ENCODE measurements around the gene GCH1. TPM values are rescaled to one million over a fixed set of nuclear protein-coding genes. Genes with fewer than 3 reads are reported as not detected.
A peak's percentile ranks its signal among the peaks of the same experiment; 100 is the strongest.

The GCH1 gene
- total RNA-seq, 1 experiment from 2014 or later = 9.2 TPM

DNA sequence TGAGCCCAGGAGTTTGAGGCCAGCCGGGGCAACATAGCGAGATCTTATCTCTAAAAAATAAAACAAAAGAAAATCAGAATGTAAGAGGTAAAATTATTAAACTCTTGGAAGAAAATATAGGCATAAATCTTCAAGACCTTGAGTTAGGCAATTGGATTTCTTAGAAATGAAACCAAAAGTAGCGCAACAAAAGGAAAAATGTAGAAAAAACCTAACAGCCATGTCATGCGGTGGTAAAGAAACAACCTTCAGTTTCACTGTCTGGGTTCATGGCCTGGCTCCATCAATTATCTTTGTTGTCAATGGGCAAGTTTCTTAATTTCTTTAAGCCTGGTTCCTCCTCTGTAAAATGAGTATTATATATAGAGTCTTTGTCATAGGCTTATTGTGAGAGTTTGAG is 5.6 kb upstream of the GCH1 start:
- POLR2A ChIA-PET = no interaction called here
- Mint-ChIP-seq H3K27me3 (ENCODE audit: low read depth) (peaks cover 10% of the 10 kb centered on the region), H3K9me3 (no peaks in the 10 kb centered on the region), H3K27ac (no peak overlapping the region), H3K4me1 (peaks cover 7% of the 10 kb centered on the region), H3K4me3 (no peak overlapping the region), H3K36me3 (no peaks in the 10 kb centered on the region)
- no peak for ATAC-seq
- no peak for DNase-seq (ENCODE audit: low spot score)
- TF ChIP-seq ZNF671 (CRISPR knock-in tag; IDR thresholded peaks at IDR 0.05) (no peak), FOXK1 (CRISPR knock-in tag; IDR thresholded peaks at IDR 0.05) (no peak), GRHL2 (CRISPR knock-in tag; IDR thresholded peaks at IDR 0.05; ENCODE audit: insufficient replicate concordance, severe bottlenecking) (no peak), E2F5 (CRISPR knock-in tag; IDR thresholded peaks at IDR 0.05) (no peak), ZNF416 (CRISPR knock-in tag; IDR thresholded peaks at IDR 0.05) (no peak), HMGA2 (CRISPR knock-in tag; IDR thresholded peaks at IDR 0.05) (no peak), CTCF (IDR thresholded peaks at IDR 0.05) (no peak), PRRX2 (CRISPR knock-in tag; IDR thresholded peaks at IDR 0.05) (no peak), NR2C2 (CRISPR knock-in tag; IDR thresholded peaks at IDR 0.05) (no peak)
- TF ChIP-seq, protein P1, sequence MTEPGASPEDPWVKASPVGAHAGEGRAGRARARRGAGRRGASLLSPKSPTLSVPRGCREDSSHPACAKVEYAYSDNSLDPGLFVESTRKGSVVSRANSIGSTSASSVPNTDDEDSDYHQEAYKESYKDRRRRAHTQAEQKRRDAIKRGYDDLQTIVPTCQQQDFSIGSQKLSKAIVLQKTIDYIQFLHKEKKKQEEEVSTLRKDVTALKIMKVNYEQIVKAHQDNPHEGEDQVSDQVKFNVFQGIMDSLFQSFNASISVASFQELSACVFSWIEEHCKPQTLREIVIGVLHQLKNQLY (CRISPR knock-in tag; IDR thresholded peaks at IDR 0.05) = no peak
- CTCF ChIA-PET = no interaction called here

- ATAC-seq (no peak), DNase-seq (ENCODE audit: low spot score) (no peak)
- H3K27me3 Mint-ChIP-seq (ENCODE audit: low read depth) = peaks cover 24% of the 10 kb centered on the region
- ChIA-PET CTCF (no interaction called here), POLR2A (no interaction called here)
- peaks cover 10% of the 10 kb centered on the region for H3K4me1 Mint-ChIP-seq
- H3K36me3 Mint-ChIP-seq = no peaks in the 10 kb centered on the region
- no peaks in the 10 kb centered on the region for H3K9me3 Mint-ChIP-seq
- TF ChIP-seq ESRRA (CRISPR knock-in tag; IDR thresholded peaks at IDR 0.05; ENCODE audit: borderline replicate concordance) = no peak
- no peak for TF ChIP-seq JUN (CRISPR knock-in tag; IDR thresholded peaks at IDR 0.05)
- TF ChIP-seq ELF4 (CRISPR knock-in tag; IDR thresholded peaks at IDR 0.05; ENCODE audit: low read depth) = no peak
- TF ChIP-seq RORB (CRISPR knock-in tag; IDR thresholded peaks at IDR 0.05) = no peak
- TF ChIP-seq FOXK1 (CRISPR knock-in tag; IDR thresholded peaks at IDR 0.05) = no peak
- TF ChIP-seq, protein P2, sequence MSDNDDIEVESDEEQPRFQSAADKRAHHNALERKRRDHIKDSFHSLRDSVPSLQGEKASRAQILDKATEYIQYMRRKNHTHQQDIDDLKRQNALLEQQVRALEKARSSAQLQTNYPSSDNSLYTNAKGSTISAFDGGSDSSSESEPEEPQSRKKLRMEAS (CRISPR knock-in tag; IDR thresholded peaks at IDR 0.05) = no peak
- TF ChIP-seq NR1H2 (CRISPR knock-in tag; IDR thresholded peaks at IDR 0.05) = no peak
- TF ChIP-seq TEAD4 (CRISPR knock-in tag; IDR thresholded peaks at IDR 0.05) = no peak
- no peak overlapping the region for H3K27ac Mint-ChIP-seq
- H3K4me3 Mint-ChIP-seq = no peak overlapping the region
These were observed 3.4 kb upstream of the GCH1 start for GRCh38 chr14:54906075-54906474.

DNA sequence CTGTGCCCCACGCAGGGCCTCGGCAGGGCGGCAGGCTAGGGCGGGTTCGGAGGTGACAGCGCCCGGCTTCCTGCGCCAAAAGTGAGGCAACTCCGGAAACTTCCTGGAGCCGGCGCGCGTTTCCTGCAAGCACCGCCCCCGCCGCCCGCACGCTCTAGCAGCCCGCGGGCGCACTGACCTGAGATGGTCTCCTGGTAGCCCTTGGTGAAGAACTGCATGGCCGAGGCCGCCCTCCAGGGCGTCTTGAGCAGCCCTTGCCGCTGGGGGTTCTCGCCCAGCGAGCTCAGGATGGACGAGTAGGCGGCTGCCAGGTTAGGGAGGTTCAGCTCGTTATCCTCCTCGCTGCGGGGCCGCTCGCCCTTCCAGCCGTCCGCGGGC is 494 bp downstream of the GCH1 start:
- Mint-ChIP-seq H3K4me1 (peaks cover 11% of the 10 kb centered on the region), H3K27me3 (ENCODE audit: low read depth) (peaks cover 39% of the 10 kb centered on the region), H3K9me3 (no peaks in the 10 kb centered on the region), H3K4me3 (peak overlapping the region; percentile 73), H3K36me3 (no peaks in the 10 kb centered on the region), H3K27ac (no peak overlapping the region)
- ATAC-seq = peak; percentile 78
- CTCF ChIA-PET = interaction anchor here (0.7 to 1.2 kb wide), 3 partner anchors 8 to 119 kb away, joined by 3 to 4 read pairs (median 3); no protein-coding TSS in a partner anchor
- DNase-seq (ENCODE audit: low spot score) = peak; percentile 70
- POLR2A ChIA-PET = interaction anchor here (1.3 kb wide), 1 partner anchor 25 kb away, joined by 3 read pairs; no protein-coding TSS in a partner anchor
- TF ChIP-seq, protein P3, sequence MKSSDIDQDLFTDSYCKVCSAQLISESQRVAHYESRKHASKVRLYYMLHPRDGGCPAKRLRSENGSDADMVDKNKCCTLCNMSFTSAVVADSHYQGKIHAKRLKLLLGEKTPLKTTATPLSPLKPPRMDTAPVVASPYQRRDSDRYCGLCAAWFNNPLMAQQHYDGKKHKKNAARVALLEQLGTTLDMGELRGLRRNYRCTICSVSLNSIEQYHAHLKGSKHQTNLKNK (CRISPR knock-in tag; IDR thresholded peaks at IDR 0.05) = no peak
- 0 out of 2 replicates have a peak, but pooled peaks have one; percentile 46 for TF ChIP-seq CBFB (CRISPR knock-in tag; IDR thresholded peaks at IDR 0.05; ENCODE audit: low read depth)
- no peak for TF ChIP-seq GTF2I (CRISPR knock-in tag; conservative IDR thresholded peaks at IDR 0.05)
- 0 out of 2 replicates have a peak, but pooled peaks have one; percentile 24 for TF ChIP-seq GABPB1 (CRISPR knock-in tag; IDR thresholded peaks at IDR 0.05)
- TF ChIP-seq JAZF1 (CRISPR knock-in tag; IDR thresholded peaks at IDR 0.05) = no peak
- no peak for TF ChIP-seq ZNF121 (CRISPR knock-in tag; IDR thresholded peaks at IDR 0.05)
- TF ChIP-seq ETV6 (CRISPR knock-in tag; IDR thresholded peaks at IDR 0.05) = peak; percentile 63; the same call in 1 of the 2 replicates
- TF ChIP-seq, protein P4, sequence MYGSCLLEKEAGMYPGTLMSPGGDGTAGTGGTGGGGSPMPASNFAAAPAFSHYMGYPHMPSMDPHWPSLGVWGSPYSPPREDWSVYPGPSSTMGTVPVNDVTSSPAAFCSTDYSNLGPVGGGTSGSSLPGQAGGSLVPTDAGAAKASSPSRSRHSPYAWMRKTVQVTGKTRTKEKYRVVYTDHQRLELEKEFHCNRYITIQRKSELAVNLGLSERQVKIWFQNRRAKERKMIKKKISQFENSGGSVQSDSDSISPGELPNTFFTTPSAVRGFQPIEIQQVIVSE (CRISPR knock-in tag; IDR thresholded peaks at IDR 0.05; ENCODE audit: borderline replicate concordance) = no peak
- TF ChIP-seq E2F5 (CRISPR knock-in tag; IDR thresholded peaks at IDR 0.05) = 0 out of 2 replicates have a peak, but pooled peaks have one; percentile 11
